Activated CD8-positive, alpha-beta memory T cell treated with anti-CD3 and anti-CD28 coated beads for 4 hours (primary cell): ENCODE measurements around the gene IMMP2L.

ENCODE experiments used
- DNase-seq, 2 donors: peaks; one replicate each; pipeline ENCODE4 v3.0.0-alpha.2; 2020; ENCODE audit warnings: low read depth in 2 of 2

Gene IMMP2L

DNA sequence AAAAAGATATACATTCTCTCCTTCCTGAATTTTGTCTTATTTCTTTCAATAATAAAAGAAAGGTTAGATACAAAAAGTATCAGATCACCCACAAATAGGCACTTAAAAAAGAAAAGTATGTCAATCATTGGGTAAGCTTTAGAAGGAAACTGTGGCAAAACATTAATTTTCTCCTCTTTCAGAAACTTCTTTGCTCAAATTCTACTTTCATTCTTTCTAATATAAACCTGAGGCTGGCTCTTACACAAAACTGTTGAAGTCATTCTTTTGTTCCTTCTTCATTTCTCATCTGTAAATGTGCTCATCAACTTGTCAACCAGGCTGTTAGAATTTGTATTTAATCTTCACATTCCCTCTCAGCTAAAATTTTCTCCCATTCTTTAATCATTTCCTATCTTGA is 346.7 kb downstream of the IMMP2L start:
- DNase-seq, result no peak

- DNase-seq, result no peak
These were observed 349.3 kb downstream of the IMMP2L start for GRCh38 chr7:111212857-111213523.

- no peak for DNase-seq
These were observed 351.3 kb downstream of the IMMP2L start for GRCh38 chr7:111210996-111211395.

DNA sequence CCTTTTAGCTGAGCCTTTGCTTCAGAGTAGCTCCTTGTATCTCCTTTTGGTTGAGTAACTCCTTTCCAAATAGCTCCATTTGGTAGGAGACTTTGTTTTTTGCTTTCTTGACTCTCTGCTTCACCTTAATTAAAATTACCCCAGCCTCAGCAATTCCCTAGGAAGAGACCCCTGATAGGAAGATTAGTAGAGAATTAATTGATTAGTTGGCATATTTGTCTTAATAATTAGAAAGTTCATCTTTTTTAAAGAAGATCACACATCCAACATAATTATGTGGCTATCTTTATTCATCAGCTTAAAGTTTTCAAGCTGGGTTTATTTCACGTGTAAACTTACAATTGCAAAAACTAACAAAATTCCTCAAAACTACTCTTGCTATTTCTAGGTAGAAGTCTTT is 352.2 kb downstream of the IMMP2L start:
- no peak for DNase-seq

GRCh38 chr7:111205251-111205650 is 357.0 kb downstream of the IMMP2L start:
- DNase-seq, result no peak

GRCh38 chr7:111202321-111202720 is 360.0 kb downstream of the IMMP2L start:
- no peak for DNase-seq

GRCh38 chr7:111199643-111200042 is 362.6 kb downstream of the IMMP2L start:
- DNase-seq, result no peak

- no peak for DNase-seq
These were observed 364.0 kb downstream of the IMMP2L start for GRCh38 chr7:111198255-111198654.

GRCh38 chr7:111196655-111197054 is 365.6 kb downstream of the IMMP2L start:
- DNase-seq, result no peak

DNA sequence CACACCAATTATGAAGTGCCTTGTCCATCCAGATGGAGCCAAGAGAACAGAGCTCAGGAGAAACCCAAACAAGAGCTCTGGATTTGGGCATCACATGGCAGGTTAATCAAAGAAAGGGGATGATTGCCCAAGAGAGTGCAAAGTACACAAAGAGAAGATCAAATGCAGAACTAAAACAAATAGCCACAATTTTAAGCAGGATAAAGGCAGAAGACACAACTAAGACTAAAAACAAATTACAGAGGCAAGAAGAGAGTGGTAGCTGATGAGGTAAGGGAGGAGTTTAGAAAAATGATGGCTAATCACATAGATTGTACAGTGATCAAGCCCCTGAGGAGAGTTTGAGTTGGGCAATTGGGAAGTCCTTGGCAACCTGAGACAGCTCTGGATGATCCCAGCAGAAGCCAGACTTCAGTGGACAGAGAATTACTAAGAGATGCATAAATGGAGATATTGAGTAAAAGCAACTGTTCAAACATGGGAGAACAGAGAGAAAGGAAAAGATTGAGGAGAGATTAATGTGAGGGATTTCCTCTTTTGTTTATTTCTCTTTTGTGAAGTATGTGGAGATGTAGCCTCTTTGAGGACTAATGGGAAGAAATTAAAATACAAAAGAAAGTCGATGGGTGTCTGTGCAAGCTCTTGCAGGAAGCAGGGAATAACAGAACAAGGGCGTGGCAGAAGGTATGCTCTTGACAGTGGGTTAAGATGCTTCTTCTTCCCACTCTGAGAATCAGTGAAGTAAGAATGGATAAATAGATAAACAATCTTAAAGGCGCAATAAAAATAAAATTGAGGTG is 369.5 kb downstream of the IMMP2L start:
- no peak for DNase-seq

DNA sequence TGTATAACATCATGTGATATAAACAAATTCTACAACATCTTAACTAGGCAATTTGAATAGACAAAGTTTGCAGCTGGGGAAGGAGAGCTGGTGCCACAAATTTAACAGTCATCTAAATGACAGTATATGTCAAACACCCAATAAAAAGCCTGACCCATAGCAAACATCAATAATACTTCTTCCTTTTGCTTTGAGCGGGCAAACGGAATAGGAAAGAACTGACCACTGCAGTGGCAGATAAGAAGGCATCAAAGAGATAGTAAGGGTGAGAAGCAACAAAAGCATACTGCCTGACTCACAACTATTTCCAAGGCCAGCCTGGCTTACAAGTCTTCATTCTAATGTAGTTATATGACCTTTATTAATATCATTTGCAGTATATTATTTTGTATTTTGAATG is 371.5 kb downstream of the IMMP2L start:
- DNase-seq, result no peak

DNA sequence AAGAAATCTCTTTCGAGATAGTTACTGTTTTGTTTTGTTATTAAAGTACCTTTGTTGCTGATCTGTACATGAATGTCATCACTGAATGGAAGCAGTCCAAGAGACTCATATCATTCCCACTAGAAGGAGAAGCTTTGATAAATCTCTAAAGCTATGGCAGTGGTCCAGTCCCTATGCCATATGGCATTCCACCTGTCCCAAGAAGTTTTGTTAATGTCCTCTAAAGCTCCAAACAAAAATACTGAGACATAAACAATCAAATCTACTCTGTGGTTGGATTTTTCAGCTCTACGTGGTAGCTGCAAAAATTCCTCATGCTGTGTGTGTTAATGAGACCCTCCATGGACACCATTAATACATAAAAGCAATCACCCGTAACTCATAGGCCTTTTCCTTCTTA is 377.3 kb downstream of the IMMP2L start:
- DNase-seq, result no peak

GRCh38 chr7:111183321-111183720 is 379.0 kb downstream of the IMMP2L start:
- DNase-seq, result no peak

- no peak for DNase-seq
These were observed 382.0 kb downstream of the IMMP2L start for GRCh38 chr7:111180338-111180737.

DNA sequence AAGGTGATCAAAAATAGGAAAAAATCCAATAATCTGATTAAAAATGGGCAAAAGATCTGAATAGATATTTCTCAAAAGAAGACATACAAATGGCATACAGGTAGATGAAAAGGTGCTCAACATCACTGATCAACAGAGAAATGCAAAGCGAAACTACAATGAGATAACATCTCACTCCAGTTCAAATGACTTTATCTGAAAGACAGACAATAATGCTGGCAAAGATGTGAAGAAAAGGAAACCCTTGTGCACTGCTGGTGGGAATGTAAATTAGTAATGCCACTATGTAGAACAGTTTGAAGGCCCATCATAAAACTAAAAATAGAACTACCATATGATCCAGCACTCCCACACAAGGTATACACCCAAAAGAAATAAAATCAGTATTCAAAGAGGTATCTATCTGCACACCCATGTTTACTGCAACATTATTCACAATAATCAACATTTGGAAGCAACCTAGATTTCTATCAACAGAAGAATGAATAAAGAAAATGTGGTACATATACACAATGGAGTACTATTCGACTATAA is 386.3 kb downstream of the IMMP2L start:
- DNase-seq, result no peak

DNA sequence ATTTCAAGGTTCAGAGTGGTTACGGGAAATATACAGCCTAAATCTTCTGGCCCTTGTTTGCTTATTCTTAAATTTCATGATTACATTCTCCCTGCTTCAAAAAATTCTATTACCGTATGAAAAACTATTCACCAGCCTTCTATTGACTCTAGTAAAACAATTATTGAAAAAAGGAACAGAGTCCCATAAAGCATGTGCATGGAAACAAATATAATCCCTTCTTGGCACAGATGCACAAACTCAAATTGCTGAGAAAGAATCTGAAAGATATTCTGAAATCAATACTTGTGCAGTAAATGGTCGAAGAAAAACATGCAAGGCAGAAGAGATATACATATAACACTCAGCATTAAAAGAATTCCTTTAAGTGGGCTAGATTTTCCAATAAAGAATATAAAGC is 387.8 kb downstream of the IMMP2L start:
- no peak for DNase-seq

DNA sequence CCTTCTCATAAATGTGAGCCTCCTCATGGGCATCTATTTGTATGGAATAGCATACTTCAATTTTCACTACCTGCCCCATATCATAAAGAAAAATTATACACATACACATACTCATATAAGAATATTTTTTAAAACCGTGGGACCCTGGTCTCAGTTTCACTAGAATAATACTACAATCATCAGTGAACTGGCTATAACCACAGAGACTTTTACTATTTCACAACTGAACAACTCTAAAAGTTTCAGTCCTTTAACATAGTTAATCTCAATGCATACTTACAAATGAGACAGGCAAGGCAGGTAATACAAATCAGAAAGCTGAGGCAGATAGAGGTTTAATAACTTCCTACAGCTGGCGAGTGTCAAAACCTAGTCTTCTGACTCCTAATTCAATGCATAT is 388.3 kb downstream of the IMMP2L start:
- no peak for DNase-seq

- no peak for DNase-seq
These were observed 388.8 kb downstream of the IMMP2L start for GRCh38 chr7:111173528-111173927.

GRCh38 chr7:111172564-111173257 is 389.6 kb downstream of the IMMP2L start:
- no peak for DNase-seq

DNA sequence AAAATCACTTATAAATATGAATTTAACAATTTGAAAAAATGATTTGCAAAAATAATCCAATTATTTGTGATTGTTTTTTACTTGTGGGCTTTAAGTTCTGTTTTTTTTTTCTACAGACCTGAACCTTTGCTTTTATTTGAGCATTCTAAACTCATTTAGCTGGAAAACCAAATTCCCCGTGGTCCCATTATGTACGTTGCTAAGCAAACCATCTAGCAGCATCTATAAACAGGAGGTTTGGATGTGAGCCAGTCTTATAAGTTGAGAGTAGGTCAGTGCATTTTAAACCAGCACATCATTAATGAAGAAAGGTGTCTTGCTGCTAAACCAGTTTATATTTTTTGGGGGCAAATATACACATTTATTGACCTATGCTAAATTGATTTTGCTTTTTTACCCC is 394.1 kb downstream of the IMMP2L start:
- no peak for DNase-seq

GRCh38 chr7:111164442-111164841 is 397.9 kb downstream of the IMMP2L start:
- DNase-seq, result no peak

- DNase-seq, result no peak
These were observed 399.6 kb downstream of the IMMP2L start for GRCh38 chr7:111162692-111163091.

DNA sequence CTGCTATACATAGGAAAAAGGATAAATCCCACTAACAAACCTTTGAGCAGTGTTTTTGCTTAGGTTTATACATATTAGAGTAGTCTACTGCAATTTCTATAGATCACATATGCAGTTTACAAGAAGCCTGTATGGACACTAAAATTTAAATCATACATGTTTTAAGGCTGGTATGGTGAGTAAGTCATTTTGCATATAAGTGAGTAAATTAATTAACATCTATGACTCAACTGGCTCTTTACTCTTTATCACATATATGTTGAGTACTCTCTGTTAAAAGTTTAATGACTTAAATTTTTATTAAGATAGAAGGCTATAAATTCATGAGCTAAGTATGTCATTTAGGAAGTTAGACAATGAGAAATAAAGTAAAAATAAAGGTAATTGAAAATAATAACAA is 402.0 kb downstream of the IMMP2L start:
- no peak for DNase-seq
